ENCODE results near the gene TOPBP1.

The TOPBP1 gene

DNA sequence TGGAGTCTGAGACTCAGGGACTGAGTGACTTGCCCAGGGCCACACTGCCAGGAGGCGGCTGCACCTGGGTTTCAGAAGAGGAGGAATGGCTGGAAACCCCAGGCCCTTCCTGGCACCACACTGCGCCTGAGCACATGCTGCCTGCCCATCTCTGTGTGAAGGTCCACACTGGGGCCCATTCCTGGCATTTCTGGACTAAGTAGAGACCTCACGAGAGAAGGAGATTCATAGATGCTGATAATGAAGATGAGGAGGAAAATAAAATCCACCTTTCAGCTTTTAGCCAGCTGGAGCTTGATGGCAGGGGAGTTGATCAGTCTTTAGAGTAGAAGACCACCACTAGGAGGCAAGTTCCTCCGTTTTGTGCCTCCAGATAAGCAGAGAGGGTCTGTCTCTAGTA is 44.3 kb upstream of the TOPBP1 start:
- Histone ChIP-seq H3K79me2 (ENCODE audit: insufficient read depth, low read length) (no peaks in the 10 kb centered on the region), H3F3A (ENCODE audit: insufficient read depth) (no peaks in the 10 kb centered on the region), H3K9ac (ENCODE audit: low read length) (no peak overlapping the region), H3K36me3 (ENCODE audit: low read length) (no peaks in the 10 kb centered on the region), H2AFZ (ENCODE audit: low read depth, low read length, severe bottlenecking) (no peak overlapping the region), H3K27ac (ENCODE audit: low read depth, low read length) (no peak overlapping the region), H4K20me1 (ENCODE audit: low read depth, low read length) (no peaks in the 10 kb centered on the region), H3K9me3 (ENCODE audit: insufficient read depth, low read length) (no peaks in the 10 kb centered on the region), H3K4me2 (ENCODE audit: low read depth, low read length, poor library complexity, severe bottlenecking) (no peak overlapping the region), H3K9me2 (replicated peaks; ENCODE audit: insufficient read depth, low read length) (no peaks in the 10 kb centered on the region; the same call in 1 of the 2 replicates), H3K27me3 (ENCODE audit: low read length) (no peaks in the 10 kb centered on the region), H3K4me3 (ENCODE audit: insufficient read depth, low read length, poor library complexity, severe bottlenecking) (no peak overlapping the region)
- TF ChIP-seq EZH2phosphoT487 (conservative IDR thresholded peaks at IDR 0.05; ENCODE audit: low read length): no peak
- TF ChIP-seq, protein P1, sequence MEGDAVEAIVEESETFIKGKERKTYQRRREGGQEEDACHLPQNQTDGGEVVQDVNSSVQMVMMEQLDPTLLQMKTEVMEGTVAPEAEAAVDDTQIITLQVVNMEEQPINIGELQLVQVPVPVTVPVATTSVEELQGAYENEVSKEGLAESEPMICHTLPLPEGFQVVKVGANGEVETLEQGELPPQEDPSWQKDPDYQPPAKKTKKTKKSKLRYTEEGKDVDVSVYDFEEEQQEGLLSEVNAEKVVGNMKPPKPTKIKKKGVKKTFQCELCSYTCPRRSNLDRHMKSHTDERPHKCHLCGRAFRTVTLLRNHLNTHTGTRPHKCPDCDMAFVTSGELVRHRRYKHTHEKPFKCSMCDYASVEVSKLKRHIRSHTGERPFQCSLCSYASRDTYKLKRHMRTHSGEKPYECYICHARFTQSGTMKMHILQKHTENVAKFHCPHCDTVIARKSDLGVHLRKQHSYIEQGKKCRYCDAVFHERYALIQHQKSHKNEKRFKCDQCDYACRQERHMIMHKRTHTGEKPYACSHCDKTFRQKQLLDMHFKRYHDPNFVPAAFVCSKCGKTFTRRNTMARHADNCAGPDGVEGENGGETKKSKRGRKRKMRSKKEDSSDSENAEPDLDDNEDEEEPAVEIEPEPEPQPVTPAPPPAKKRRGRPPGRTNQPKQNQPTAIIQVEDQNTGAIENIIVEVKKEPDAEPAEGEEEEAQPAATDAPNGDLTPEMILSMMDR (IDR thresholded peaks at IDR 0.05; ENCODE audit: insufficient read depth, low read length, poor library complexity, severe bottlenecking): no peak

DNA sequence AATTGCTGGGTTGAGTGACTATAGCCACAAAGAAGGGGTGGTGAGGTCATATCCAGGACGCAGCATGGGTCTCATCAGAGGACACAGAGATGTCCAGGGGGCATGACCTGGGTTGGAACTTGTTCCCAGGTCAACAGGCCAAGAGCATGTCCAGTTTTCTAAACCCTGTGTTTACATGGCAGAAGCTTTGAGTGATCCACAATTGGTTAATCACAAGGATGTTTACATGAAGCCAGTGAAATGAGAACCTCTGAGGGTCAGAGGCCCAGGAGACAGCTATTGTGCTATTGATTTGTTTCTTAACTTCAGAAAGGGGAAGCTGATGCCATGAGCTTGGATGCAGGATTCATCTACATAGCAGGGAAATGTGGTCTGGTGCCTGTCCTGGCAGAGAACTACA is 42.2 kb upstream of the TOPBP1 start:
- H3K79me2 ChIP-seq (ENCODE audit: insufficient read depth, low read length): no peaks in the 10 kb centered on the region
- H3F3A ChIP-seq (ENCODE audit: insufficient read depth): no peaks in the 10 kb centered on the region
- no peak overlapping the region for H2AFZ ChIP-seq (ENCODE audit: low read depth, low read length, severe bottlenecking)
- no peak overlapping the region for H3K9ac ChIP-seq (ENCODE audit: low read length)
- TF ChIP-seq EZH2phosphoT487 (conservative IDR thresholded peaks at IDR 0.05; ENCODE audit: low read length): no peak
- TF ChIP-seq, protein P1 (IDR thresholded peaks at IDR 0.05; ENCODE audit: insufficient read depth, low read length, poor library complexity, severe bottlenecking): no peak
- no peak overlapping the region for H3K27ac ChIP-seq (ENCODE audit: low read depth, low read length)
- no peaks in the 10 kb centered on the region; the same call in 1 of the 2 replicates for H3K9me2 ChIP-seq (replicated peaks; ENCODE audit: insufficient read depth, low read length)
- H3K9me3 ChIP-seq (ENCODE audit: insufficient read depth, low read length): no peaks in the 10 kb centered on the region
- no peak overlapping the region for H3K4me3 ChIP-seq (ENCODE audit: insufficient read depth, low read length, poor library complexity, severe bottlenecking)
- H3K36me3 ChIP-seq (ENCODE audit: low read length): no peaks in the 10 kb centered on the region
- no peak overlapping the region for H3K4me2 ChIP-seq (ENCODE audit: low read depth, low read length, poor library complexity, severe bottlenecking)
- H4K20me1 ChIP-seq (ENCODE audit: low read depth, low read length): no peaks in the 10 kb centered on the region
- no peaks in the 10 kb centered on the region for H3K27me3 ChIP-seq (ENCODE audit: low read length)

DNA sequence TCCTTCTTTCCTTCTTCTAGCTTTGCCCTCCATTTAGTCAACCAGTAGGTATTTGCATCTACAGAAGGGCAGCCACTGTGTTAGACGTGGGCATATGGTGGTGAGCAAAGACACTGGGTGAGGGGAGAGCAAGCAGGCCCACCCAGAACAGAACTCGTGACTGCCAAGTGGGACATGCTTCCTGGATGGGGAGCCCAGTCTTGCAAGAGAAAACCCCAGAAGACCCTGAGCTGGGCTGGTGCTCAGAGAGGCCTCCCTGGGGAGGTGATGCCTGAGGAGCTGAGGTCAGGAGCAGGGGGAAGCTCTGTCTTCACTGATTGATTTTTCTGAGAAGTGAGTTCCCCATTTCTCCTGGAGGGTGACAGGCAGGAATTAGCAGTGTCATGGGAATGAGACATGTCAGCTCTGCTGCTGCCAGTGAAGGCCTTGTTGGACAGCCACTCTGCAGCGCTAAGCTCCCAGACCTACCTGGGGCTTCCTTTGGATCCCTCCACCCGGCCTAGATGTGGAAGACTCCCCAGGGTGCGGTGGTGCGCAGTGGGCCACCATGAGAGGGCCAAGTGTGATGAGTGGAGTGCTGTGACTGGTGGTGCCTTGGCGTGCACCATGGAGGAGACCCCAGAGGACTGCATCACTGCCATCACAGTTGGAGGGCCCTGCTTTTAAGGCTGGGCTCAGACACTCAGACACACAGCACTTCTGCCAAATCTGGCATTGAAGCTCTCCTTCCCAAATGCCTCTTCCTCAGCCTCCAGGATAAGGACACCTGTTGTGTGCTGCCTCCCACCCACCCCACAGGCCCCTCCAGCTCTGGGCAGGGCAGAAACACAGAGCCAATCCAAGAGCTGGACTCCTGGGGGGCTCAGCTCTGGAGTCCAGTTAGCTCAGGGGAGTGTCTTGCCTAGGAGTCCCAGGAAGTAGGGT is 40.0 kb upstream of the TOPBP1 start:
- H3K4me3 ChIP-seq (ENCODE audit: insufficient read depth, low read length, poor library complexity, severe bottlenecking): no peak overlapping the region
- no peaks in the 10 kb centered on the region for H3F3A ChIP-seq (ENCODE audit: insufficient read depth)
- no peaks in the 10 kb centered on the region; the same call in 1 of the 2 replicates for H3K9me2 ChIP-seq (replicated peaks; ENCODE audit: insufficient read depth, low read length)
- no peak overlapping the region for H3K4me2 ChIP-seq (ENCODE audit: low read depth, low read length, poor library complexity, severe bottlenecking)
- no peaks in the 10 kb centered on the region for H3K27me3 ChIP-seq (ENCODE audit: low read length)
- H3K9ac ChIP-seq (ENCODE audit: low read length): no peak overlapping the region
- H3K27ac ChIP-seq (ENCODE audit: low read depth, low read length): no peak overlapping the region
- TF ChIP-seq EZH2phosphoT487 (conservative IDR thresholded peaks at IDR 0.05; ENCODE audit: low read length): no peak
- TF ChIP-seq, protein P1 (IDR thresholded peaks at IDR 0.05; ENCODE audit: insufficient read depth, low read length, poor library complexity, severe bottlenecking): no peak
- H3K36me3 ChIP-seq (ENCODE audit: low read length): no peaks in the 10 kb centered on the region
- no peaks in the 10 kb centered on the region for H4K20me1 ChIP-seq (ENCODE audit: low read depth, low read length)
- no peaks in the 10 kb centered on the region for H3K79me2 ChIP-seq (ENCODE audit: insufficient read depth, low read length)
- H2AFZ ChIP-seq (ENCODE audit: low read depth, low read length, severe bottlenecking): no peak overlapping the region
- no peaks in the 10 kb centered on the region for H3K9me3 ChIP-seq (ENCODE audit: insufficient read depth, low read length)

Data from SU-DHL-6 (cell line).